Gastrocnemius medialis (tissue), 4 donors: ENCODE measurements around the gene DNASE1L1.

Experiments used
- CTCF ChIP-seq, 5 experiments: fragments of 450-650 bp in 3 of 5; fragments of 200-600 bp in 2 of 5; sonication (generic) in 2 of 5; IDR thresholded peaks in 4 of 5; conservative IDR thresholded peaks in 1 of 5; 1 replicate in 4 of 5; 2 replicates in 1 of 5; pipeline ENCODE4 v1.5.1; 2016 to 2019; ENCODE audit warnings: antibody characterized with exemption in 5 of 5, mild to moderate bottlenecking in 3 of 5, moderate library complexity in 3 of 5
- POLR2A ChIP-seq, 2 donors: fragments of 450-650 bp; IDR thresholded peaks; one replicate each; pipeline ENCODE4 v1.6.1; 2017; ENCODE audit warnings: antibody characterized with exemption in 2 of 2, mild to moderate bottlenecking in 2 of 2, moderate library complexity in 2 of 2

GRCh38 chrX:154359362-154360154 lies 49.5 kb downstream of the DNASE1L1 start:
- TF ChIP-seq CTCF (IDR thresholded peaks at IDR 0.05 in 4 of 5, conservative IDR thresholded peaks at IDR 0.05 in 1 of 5), result no peak
- no peak for TF ChIP-seq POLR2A (IDR thresholded peaks at IDR 0.05)
